Astrocyte of the spinal cord (primary cell): Measurements from ENCODE around the gene L3MBTL4.

Experiments
- DNase-seq: peaks from one replicate; pipeline ENCODE4 v3.0.0; 2011; ENCODE audit warnings: low read depth, low spot score
- H3K4me3 ChIP-seq: 2 replicates; pipeline ENCODE4 v1.5.1; 2011; ENCODE audit warnings: low read depth, mild to moderate bottlenecking, low read length, moderate library complexity
- in situ Hi-C: cut with HindIII; loops from 2 replicates; pipeline ENCODE4 v1.10.0; 2017; ENCODE audit warnings: low sequenced_read_pairs
- TF ChIP-seq, protein P1 (sequence below): IDR thresholded peaks from 2 replicates; pipeline ENCODE4 v1.5.1; 2012; ENCODE audit warnings: low read depth, mild to moderate bottlenecking, low read length, inconsistent platforms

The L3MBTL4 gene

DNA sequence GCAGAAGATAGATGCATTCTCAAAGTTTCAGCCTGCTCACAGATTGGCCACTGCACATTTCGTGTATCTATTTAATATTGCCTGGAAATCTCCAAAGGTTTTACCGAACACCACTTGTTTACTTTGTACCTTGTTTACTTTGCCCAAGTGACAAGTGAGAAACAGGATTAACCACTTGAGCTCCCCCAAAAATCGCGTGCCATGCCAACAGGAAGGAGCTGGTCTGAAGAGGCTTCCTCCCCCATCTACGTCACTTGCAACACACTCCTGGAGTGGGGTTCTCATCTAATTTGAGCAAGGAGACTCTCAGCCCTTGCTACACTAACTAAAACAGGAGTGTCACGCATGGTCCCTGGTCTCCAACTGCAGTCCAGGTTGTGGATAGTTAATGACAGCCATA, 306.9 kb downstream of the L3MBTL4 start:
- no peak overlapping the region for H3K4me3 ChIP-seq
- in situ Hi-C loops: no loop called here
- no peak for DNase-seq
- TF ChIP-seq, protein P1, sequence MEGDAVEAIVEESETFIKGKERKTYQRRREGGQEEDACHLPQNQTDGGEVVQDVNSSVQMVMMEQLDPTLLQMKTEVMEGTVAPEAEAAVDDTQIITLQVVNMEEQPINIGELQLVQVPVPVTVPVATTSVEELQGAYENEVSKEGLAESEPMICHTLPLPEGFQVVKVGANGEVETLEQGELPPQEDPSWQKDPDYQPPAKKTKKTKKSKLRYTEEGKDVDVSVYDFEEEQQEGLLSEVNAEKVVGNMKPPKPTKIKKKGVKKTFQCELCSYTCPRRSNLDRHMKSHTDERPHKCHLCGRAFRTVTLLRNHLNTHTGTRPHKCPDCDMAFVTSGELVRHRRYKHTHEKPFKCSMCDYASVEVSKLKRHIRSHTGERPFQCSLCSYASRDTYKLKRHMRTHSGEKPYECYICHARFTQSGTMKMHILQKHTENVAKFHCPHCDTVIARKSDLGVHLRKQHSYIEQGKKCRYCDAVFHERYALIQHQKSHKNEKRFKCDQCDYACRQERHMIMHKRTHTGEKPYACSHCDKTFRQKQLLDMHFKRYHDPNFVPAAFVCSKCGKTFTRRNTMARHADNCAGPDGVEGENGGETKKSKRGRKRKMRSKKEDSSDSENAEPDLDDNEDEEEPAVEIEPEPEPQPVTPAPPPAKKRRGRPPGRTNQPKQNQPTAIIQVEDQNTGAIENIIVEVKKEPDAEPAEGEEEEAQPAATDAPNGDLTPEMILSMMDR: no peak

DNA sequence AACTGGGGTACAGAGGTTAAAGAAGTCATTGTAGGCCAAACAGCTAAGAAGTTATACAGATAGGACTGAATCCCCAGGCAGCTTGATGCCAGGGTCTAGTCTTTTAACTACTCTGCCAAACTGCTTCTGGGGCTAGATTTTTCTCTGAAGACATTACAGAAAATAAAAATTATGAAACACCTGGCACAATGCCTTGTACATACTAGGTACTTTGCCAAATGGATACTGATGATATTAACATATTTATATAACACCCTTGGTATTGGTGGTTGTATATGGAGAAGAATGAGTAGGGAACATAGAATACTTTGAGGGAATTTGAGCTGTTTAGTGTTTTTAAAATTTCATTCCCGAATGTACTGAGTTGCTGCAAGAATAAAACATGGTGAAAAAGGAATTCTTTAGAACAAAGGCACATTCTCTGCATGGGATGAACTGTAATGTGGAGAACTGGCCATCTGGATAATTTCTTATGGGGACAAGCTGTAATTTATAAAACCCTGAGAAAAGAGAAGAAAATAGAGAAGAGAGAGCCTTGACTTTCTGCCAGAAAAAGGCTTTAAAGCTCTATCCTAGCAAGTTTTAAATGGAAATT, 308.5 kb downstream of the L3MBTL4 start:
- in situ Hi-C loops: no loop called here
- DNase-seq: no peak
- no peak overlapping the region for H3K4me3 ChIP-seq
- TF ChIP-seq, protein P1: no peak

DNA sequence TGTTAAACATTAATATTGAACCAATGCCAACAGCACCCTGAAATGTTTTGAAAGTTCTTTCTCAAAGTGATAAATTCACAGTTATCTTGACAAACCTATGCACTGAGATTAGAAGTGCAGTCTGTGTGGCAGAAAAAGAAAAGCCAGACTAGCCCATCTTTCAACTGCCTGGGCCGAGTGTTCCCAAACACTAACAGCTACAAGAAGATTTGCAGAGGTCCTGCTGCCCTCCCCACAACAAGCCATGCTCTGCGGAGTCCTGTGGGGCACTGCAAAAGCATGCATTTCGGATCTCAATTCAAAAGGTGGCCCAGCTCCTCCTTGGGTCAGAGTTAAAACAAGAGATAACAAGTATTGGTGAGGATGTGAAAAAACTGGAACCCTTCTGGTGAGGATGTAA, 311.0 kb downstream of the L3MBTL4 start:
- TF ChIP-seq, protein P1: no peak
- DNase-seq: no peak
- in situ Hi-C loops: no loop called here
- no peak overlapping the region for H3K4me3 ChIP-seq

DNA sequence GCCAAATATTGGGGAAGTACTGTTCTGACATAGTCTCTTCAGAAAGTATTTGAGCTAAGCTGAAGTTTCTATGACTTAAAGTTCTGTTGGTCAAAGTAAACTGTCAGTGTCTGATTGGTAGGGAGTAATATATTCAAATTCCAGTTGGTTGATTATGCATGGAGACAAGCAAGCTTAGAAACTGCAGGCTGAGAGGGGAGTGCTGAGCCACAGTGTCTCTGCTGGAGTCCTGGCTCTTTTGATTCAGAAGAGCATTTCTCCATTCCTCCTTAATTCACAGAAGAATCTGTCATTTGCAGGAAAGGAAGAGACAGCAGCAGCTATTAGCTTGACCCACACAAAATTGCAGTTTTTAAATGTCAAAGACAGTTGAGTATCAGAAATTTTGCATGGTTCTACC, 318.0 kb downstream of the L3MBTL4 start:
- in situ Hi-C loops: no loop called here
- TF ChIP-seq, protein P1: no peak

DNA sequence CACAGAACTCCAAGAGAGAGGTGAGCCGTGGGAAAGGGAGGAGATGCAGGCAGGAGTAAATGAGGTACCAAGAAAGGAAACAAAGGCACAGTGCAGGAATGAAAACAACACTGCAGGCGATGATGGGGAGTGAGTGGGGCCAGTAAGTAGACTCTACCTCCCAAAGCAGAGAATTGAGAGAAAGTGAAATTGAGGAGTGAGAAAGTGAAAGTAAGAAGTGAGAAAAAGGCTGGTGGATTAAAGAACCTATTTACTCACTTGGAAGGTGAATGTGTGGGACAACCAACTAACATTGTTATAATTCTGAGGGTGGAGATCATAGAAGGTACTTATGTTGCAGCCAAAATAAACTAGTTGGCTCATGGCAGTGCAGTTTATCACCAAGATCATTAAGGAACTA, 326.3 kb downstream of the L3MBTL4 start:
- DNase-seq: no peak
- in situ Hi-C loops: no loop called here
- TF ChIP-seq, protein P1: no peak

More for the DNA sequence above, 318.0 kb downstream of the L3MBTL4 start:
- no peak overlapping the region for H3K4me3 ChIP-seq
- no peak for DNase-seq

DNA sequence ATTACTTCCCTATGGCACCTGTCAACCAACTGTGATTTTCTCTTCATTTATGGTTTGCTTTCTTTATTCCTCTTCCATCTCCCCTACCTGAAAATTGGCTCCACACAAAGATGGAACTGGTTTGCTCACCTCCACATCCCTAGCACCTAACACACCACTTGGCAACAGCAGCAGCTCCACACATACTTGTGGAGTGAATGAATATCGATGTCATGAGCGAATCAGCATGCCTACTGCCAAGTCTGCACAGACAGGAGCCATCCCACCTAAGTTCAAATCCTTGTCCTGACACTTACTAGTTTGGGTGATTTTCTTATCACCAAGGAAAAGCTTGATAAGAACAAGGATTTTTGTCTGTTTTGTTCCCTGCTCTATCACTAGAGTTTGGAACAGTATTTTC, 328.0 kb downstream of the L3MBTL4 start:
- no peak for DNase-seq
- in situ Hi-C loops: no loop called here
- TF ChIP-seq, protein P1: no peak
- no peak overlapping the region for H3K4me3 ChIP-seq

More for the DNA sequence above, 326.3 kb downstream of the L3MBTL4 start:
- no peak overlapping the region for H3K4me3 ChIP-seq
